Measurements from ENCODE around the gene PPP1R11.
A peak's percentile ranks its signal among the peaks of the same experiment; 100 is the strongest.
"Not testable (repeated sequence)": the region's sequence is repeated elsewhere in the genome, so short reads cannot be mapped to it uniquely, and the experiment has no call there.

PPP1R11 gene

GRCh38 chr6:30066577-30067459, at the start of gene PPP1R11:
Gene PPP1R11 (plus strand): TSS chr6:30067198. CDS start chr6:30067411, 213 bp downstream.
- peak; percentile 94 for DNase-seq (ENCODE audit: low spot score)
- TF ChIP-seq CTCF (IDR thresholded peaks at IDR 0.05; ENCODE audit: extremely low read depth, missing control alignments): no peak

- DNase-seq (ENCODE audit: low spot score): no peak
- TF ChIP-seq CTCF (IDR thresholded peaks at IDR 0.05; ENCODE audit: extremely low read depth, missing control alignments): no peak
These were observed 47.2 kb upstream of the PPP1R11 start for GRCh38 chr6:30019819-30020218.

GRCh38 chr6:30020626-30021025, 46.4 kb upstream of the PPP1R11 start:
- no peak for TF ChIP-seq CTCF (IDR thresholded peaks at IDR 0.05; ENCODE audit: extremely low read depth, missing control alignments)
- no peak for DNase-seq (ENCODE audit: low spot score)

- DNase-seq (ENCODE audit: low spot score): no peak
- TF ChIP-seq CTCF (IDR thresholded peaks at IDR 0.05; ENCODE audit: extremely low read depth, missing control alignments): no peak
These were observed 44.8 kb upstream of the PPP1R11 start for GRCh38 chr6:30022189-30022588.

GRCh38 chr6:30022712-30023111, 44.3 kb upstream of the PPP1R11 start:
- DNase-seq (ENCODE audit: low spot score): not testable (repeated sequence)

- DNase-seq (ENCODE audit: low spot score): no peak
- no peak for TF ChIP-seq CTCF (IDR thresholded peaks at IDR 0.05; ENCODE audit: extremely low read depth, missing control alignments)
These were observed 41.8 kb upstream of the PPP1R11 start for GRCh38 chr6:30025186-30025585.

GRCh38 chr6:30029588-30029987, 37.4 kb upstream of the PPP1R11 start:
- DNase-seq (ENCODE audit: low spot score): no peak
- no peak for TF ChIP-seq CTCF (IDR thresholded peaks at IDR 0.05; ENCODE audit: extremely low read depth, missing control alignments)

- no peak for DNase-seq (ENCODE audit: low spot score)
- no peak for TF ChIP-seq CTCF (IDR thresholded peaks at IDR 0.05; ENCODE audit: extremely low read depth, missing control alignments)
These were observed 35.6 kb upstream of the PPP1R11 start for GRCh38 chr6:30031381-30031780.

GRCh38 chr6:30033440-30033839, 33.6 kb upstream of the PPP1R11 start:
- not testable (repeated sequence) for DNase-seq (ENCODE audit: low spot score)
